Placental pericyte (primary cell): ENCODE results near the gene GTF3C6. TPM values are rescaled to one million over a fixed set of nuclear protein-coding genes. Genes with fewer than 3 reads are reported as not detected.

Experiments
- total RNA-seq: library from RNA; depleted of rRNA; stranded (reverse); fragments of >200 nt; gene quantifications from 2 replicates; pipeline ENCODE4 v1.2.3, GENCODE V29; 2012

Gene GTF3C6, protein sequence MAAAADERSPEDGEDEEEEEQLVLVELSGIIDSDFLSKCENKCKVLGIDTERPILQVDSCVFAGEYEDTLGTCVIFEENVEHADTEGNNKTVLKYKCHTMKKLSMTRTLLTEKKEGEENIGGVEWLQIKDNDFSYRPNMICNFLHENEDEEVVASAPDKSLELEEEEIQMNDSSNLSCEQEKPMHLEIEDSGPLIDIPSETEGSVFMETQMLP
- 33.9 and 43.2 TPM in 2 replicates for total RNA-seq

DNA sequence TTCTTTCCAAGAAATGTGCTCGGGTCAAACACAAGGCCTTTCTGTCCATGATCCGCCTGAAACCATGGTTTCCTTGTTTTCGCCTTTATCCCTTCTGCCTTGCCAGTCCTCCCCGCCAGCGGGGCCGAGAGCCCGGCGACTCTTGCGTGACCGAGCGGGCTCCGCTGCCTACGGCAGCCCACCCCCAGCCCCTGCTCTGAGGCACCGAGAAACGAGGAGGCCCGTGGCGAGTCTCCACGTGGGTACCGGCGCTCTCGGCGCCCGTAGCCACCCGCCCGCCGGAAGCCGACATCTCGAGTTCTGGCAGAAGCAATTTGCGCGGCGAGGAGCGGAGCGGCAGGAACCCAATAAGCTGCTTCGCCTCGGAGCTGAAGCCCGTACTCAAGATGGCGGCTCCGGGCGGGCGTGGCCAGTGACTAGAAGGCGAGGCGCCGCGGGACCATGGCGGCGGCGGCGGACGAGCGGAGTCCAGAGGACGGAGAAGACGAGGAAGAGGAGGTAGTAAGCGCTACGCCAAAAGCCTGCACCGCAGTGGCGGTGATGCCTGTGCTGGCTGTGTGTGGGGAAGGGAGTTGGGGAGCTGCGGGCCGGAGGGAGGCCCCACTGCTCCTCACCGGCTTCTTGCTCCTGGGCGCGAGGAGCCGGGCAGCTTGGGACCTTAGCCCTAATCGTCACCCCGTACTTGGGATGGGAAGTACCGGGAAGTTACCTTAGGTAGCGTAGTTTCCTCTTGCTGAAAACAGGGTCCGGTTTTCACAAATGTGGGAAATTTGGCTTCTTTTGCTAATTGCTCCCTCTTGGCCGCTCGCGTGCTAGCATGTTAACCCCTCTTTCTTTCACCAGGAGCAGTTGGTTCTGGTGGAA, at the start of gene GTF3C6:
GTF3C6 (plus strand) TSS at position 378 of the 864 bp plus-strand sequence; CDS start at position 442, 64 bp downstream.

Other genes with a start within 250 kb of the GTF3C6 start
- 10.1 and 10.7 TPM in 2 replicates for gene CDK19, start 143.2 kb upstream of the GTF3C6 start, total RNA-seq
- gene AMD1, start 83.9 kb upstream of the GTF3C6 start, total RNA-seq = 66.7 and 112 TPM in 2 replicates
- gene RPF2, start 23.3 kb downstream of the GTF3C6 start, total RNA-seq = 23.4 and 34.8 TPM in 2 replicates
- gene SLC16A10, start 128.8 kb downstream of the GTF3C6 start, total RNA-seq = 0.22 and 0.43 TPM in 2 replicates